ENCODE results near the gene PRDM11. TPM values are rescaled to one million over a fixed set of nuclear protein-coding genes. Genes with fewer than 3 reads are reported as not detected.

Gene PRDM11
- total and polyA plus RNA-seq, 10 of the 15 experiments (the other 5 are each of a cell fraction or from before 2014, with no cell fraction given): 0.03 to 2.4 (median 0.53) TPM

DNA sequence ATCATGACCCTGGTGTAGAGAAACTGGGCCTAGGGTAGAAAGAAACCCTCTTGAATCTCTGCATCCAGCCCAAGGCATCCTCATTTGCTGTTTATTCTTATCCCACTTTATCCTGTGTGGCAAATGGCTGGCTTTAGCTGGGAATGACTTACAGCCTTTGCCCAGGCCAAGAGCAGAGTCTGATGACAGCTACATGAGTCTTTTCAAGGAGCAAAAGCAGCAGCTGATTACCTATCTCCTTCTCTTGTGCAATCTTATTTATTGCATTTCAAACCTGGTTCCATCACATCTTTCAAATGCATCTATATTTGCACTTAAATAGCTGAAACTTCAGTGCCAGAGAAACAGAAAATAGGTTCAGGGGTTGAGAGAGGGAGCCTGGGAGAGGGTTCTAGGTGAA, 113.6 kb downstream of the PRDM11 start:
- ChIA-PET POLR2A (no interaction called here), RAD21 (ENCODE audit: unreplicated experiment) (no interaction called here), CTCF (no interaction called here), SMC1A (ENCODE audit: uncharacterized antibody, unreplicated experiment) (no interaction called here)
- Histone ChIP-seq H3K27ac (ENCODE audit: control insufficient read depth, insufficient read depth) (no peak overlapping the region), H3K9ac (ENCODE audit: control insufficient read depth, insufficient read depth, low read length) (no peak overlapping the region), H3K4me1 (ENCODE audit: control insufficient read depth, insufficient read depth, low read length) (no peaks in the 10 kb centered on the region), H4K20me1 (ENCODE audit: control insufficient read depth, insufficient read depth) (no peaks in the 10 kb centered on the region), H3K4me3 (no peak overlapping the region), H3K27me3 (replicated peaks in 1 of 2; ENCODE audit: control insufficient read depth in 2 of 2, insufficient read depth in 2 of 2, low read length in 1 of 2) (peaks cover 3% of the 10 kb centered on the region in 2 experiments), H2AFZ (ENCODE audit: control insufficient read depth, low read depth, low read length) (no peak overlapping the region), H3K79me2 (ENCODE audit: control insufficient read depth, insufficient read depth, low read length) (no peaks in the 10 kb centered on the region), H3K9me3 (replicated peaks; ENCODE audit: control insufficient read depth, insufficient read depth, low read length) (no peaks in the 10 kb centered on the region), H3K36me3 (ENCODE audit: control insufficient read depth in 2 of 2, insufficient read depth in 2 of 2, low read length in 1 of 2) (no peaks in the 10 kb centered on the region), H3K4me2 (ENCODE audit: control insufficient read depth, insufficient read depth) (no peak overlapping the region)
- in situ Hi-C loops (cut with MboI): no loop called here
- intact Hi-C loops (cut with micrococcal nuclease; ENCODE audit: unreplicated experiment): no loop called here
- DNase-seq (ENCODE audit: low read depth, low spot score) (no peak), FAIRE-seq (no peak), ATAC-seq (no peak)
- no TSS peak for BruUV-seq (replicated peaks)
- TF ChIP-seq EP300 (IDR thresholded peaks at IDR 0.05; ENCODE audit: borderline replicate concordance in 1 of 2, control insufficient read depth in 1 of 2, low read depth in 2 of 2, low read length in 2 of 2) (no peak), RBBP5 (conservative IDR thresholded peaks at IDR 0.05) (no peak), RELA (IDR thresholded peaks at IDR 0.05; ENCODE audit: borderline replicate concordance, partially characterized antibody) (no peak), KDM1A (IDR thresholded peaks at IDR 0.05; ENCODE audit: borderline replicate concordance) (no peak), FOS (IDR thresholded peaks at IDR 0.05; ENCODE audit: borderline replicate concordance, extremely low read depth, insufficient read length) (no peak), POLR2AphosphoS5 (IDR thresholded peaks at IDR 0.05; ENCODE audit: low read length) (no peak), YBX1 (IDR thresholded peaks at IDR 0.05) (no peak), POU2F2 (IDR thresholded peaks at IDR 0.05; ENCODE audit: borderline replicate concordance, low read depth, low read length) (no peak)
- TF ChIP-seq, protein P1, sequence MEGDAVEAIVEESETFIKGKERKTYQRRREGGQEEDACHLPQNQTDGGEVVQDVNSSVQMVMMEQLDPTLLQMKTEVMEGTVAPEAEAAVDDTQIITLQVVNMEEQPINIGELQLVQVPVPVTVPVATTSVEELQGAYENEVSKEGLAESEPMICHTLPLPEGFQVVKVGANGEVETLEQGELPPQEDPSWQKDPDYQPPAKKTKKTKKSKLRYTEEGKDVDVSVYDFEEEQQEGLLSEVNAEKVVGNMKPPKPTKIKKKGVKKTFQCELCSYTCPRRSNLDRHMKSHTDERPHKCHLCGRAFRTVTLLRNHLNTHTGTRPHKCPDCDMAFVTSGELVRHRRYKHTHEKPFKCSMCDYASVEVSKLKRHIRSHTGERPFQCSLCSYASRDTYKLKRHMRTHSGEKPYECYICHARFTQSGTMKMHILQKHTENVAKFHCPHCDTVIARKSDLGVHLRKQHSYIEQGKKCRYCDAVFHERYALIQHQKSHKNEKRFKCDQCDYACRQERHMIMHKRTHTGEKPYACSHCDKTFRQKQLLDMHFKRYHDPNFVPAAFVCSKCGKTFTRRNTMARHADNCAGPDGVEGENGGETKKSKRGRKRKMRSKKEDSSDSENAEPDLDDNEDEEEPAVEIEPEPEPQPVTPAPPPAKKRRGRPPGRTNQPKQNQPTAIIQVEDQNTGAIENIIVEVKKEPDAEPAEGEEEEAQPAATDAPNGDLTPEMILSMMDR (IDR thresholded peaks at IDR 0.05 in 2 of 3, conservative IDR thresholded peaks at IDR 0.05 in 1 of 3; ENCODE audit: control insufficient read depth in 2 of 3, extremely low read depth in 1 of 3, insufficient read depth in 1 of 3, low read depth in 3 of 3, low read length in 3 of 3): no peak
- TF ChIP-seq, protein P2, sequence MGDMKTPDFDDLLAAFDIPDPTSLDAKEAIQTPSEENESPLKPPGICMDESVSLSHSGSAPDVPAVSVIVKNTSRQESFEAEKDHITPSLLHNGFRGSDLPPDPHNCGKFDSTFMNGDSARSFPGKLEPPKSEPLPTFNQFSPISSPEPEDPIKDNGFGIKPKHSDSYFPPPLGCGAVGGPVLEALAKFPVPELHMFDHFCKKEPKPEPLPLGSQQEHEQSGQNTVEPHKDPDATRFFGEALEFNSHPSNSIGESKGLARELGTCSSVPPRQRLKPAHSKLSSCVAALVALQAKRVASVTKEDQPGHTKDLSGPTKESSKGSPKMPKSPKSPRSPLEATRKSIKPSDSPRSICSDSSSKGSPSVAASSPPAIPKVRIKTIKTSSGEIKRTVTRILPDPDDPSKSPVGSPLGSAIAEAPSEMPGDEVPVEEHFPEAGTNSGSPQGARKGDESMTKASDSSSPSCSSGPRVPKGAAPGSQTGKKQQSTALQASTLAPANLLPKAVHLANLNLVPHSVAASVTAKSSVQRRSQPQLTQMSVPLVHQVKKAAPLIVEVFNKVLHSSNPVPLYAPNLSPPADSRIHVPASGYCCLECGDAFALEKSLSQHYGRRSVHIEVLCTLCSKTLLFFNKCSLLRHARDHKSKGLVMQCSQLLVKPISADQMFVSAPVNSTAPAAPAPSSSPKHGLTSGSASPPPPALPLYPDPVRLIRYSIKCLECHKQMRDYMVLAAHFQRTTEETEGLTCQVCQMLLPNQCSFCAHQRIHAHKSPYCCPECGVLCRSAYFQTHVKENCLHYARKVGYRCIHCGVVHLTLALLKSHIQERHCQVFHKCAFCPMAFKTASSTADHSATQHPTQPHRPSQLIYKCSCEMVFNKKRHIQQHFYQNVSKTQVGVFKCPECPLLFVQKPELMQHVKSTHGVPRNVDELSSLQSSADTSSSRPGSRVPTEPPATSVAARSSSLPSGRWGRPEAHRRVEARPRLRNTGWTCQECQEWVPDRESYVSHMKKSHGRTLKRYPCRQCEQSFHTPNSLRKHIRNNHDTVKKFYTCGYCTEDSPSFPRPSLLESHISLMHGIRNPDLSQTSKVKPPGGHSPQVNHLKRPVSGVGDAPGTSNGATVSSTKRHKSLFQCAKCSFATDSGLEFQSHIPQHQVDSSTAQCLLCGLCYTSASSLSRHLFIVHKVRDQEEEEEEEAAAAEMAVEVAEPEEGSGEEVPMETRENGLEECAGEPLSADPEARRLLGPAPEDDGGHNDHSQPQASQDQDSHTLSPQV (IDR thresholded peaks at IDR 0.05): no peak
- TF ChIP-seq, protein P3, sequence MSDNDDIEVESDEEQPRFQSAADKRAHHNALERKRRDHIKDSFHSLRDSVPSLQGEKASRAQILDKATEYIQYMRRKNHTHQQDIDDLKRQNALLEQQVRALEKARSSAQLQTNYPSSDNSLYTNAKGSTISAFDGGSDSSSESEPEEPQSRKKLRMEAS (IDR thresholded peaks at IDR 0.05; ENCODE audit: low read depth, low read length): no peak
- TF ChIP-seq, protein P4, sequence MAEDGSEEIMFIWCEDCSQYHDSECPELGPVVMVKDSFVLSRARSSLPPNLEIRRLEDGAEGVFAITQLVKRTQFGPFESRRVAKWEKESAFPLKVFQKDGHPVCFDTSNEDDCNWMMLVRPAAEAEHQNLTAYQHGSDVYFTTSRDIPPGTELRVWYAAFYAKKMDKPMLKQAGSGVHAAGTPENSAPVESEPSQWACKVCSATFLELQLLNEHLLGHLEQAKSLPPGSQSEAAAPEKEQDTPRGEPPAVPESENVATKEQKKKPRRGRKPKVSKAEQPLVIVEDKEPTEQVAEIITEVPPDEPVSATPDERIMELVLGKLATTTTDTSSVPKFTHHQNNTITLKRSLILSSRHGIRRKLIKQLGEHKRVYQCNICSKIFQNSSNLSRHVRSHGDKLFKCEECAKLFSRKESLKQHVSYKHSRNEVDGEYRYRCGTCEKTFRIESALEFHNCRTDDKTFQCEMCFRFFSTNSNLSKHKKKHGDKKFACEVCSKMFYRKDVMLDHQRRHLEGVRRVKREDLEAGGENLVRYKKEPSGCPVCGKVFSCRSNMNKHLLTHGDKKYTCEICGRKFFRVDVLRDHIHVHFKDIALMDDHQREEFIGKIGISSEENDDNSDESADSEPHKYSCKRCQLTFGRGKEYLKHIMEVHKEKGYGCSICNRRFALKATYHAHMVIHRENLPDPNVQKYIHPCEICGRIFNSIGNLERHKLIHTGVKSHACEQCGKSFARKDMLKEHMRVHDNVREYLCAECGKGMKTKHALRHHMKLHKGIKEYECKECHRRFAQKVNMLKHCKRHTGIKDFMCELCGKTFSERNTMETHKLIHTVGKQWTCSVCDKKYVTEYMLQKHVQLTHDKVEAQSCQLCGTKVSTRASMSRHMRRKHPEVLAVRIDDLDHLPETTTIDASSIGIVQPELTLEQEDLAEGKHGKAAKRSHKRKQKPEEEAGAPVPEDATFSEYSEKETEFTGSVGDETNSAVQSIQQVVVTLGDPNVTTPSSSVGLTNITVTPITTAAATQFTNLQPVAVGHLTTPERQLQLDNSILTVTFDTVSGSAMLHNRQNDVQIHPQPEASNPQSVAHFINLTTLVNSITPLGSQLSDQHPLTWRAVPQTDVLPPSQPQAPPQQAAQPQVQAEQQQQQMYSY (CRISPR knock-in tag; IDR thresholded peaks at IDR 0.05): no peak
